Activated CD4-positive, alpha-beta T cell treated with anti-CD3 and anti-CD28 coated beads, Interleukin-2, Interleukin-4, amounts not matched to agents 100 ng/mL and 50 ng/mL, durations not matched to agents 16 hours and 8 hours (primary cell): ENCODE data around the gene WDR82.
A peak's percentile ranks its signal among the peaks of the same experiment; 100 is the strongest.

Source experiments
- DNase-seq: peaks from one replicate; pipeline ENCODE4 v3.0.0-alpha.2; 2020; ENCODE audit warnings: low spot score

Gene WDR82

GRCh38 chr3:52237006-52237656 lies 41.3 kb downstream of the WDR82 start:
- no peak for DNase-seq

- no peak for DNase-seq
These were observed 42.0 kb downstream of the WDR82 start for GRCh38 chr3:52236424-52236886.

- no peak for DNase-seq
These were observed 43.7 kb downstream of the WDR82 start for GRCh38 chr3:52234516-52235447.

- DNase-seq, result no peak
These were observed 44.5 kb downstream of the WDR82 start for GRCh38 chr3:52233968-52234367.

GRCh38 chr3:52233108-52233591 lies 45.3 kb downstream of the WDR82 start:
- no peak for DNase-seq

- no peak for DNase-seq
These were observed 46.0 kb downstream of the WDR82 start for GRCh38 chr3:52232279-52233107.

GRCh38 chr3:52231502-52232278 lies 46.8 kb downstream of the WDR82 start:
- peak; percentile 85 for DNase-seq

GRCh38 chr3:52230889-52231499 lies 47.5 kb downstream of the WDR82 start:
- DNase-seq, result no peak

- no peak for DNase-seq
These were observed 48.0 kb downstream of the WDR82 start for GRCh38 chr3:52230461-52230860.

GRCh38 chr3:52229656-52230055 lies 48.8 kb downstream of the WDR82 start:
- no peak for DNase-seq

GRCh38 chr3:52228751-52229291 lies 49.6 kb downstream of the WDR82 start:
- DNase-seq, result no peak

- no peak for DNase-seq
These were observed 50.2 kb downstream of the WDR82 start for GRCh38 chr3:52228266-52228665.

- no peak for DNase-seq
These were observed 50.7 kb downstream of the WDR82 start for GRCh38 chr3:52227766-52228165.

- no peak for DNase-seq
These were observed 51.3 kb downstream of the WDR82 start for GRCh38 chr3:52227117-52227516.

- no peak for DNase-seq
These were observed 52.1 kb downstream of the WDR82 start for GRCh38 chr3:52226229-52226817.

- no peak for DNase-seq
These were observed 52.8 kb downstream of the WDR82 start, which contains the start of gene TLR9 for GRCh38 chr3:52225452-52226228. TSS of gene TLR9 (minus strand) at chr3:52225645. CDS start at chr3:52225529, 116 bp downstream.

- DNase-seq, result no peak
These were observed 54.7 kb downstream of the WDR82 start for GRCh38 chr3:52223449-52224408.
